ENCODE measurements around the gene SLC26A3.

Gene SLC26A3

GRCh38 chr7:107816011-107816566 lies 13.1 kb upstream of the SLC26A3 start:
- no peak for DNase-seq (ENCODE audit: low read depth in 1 of 2, low spot score in 1 of 2)

DNA sequence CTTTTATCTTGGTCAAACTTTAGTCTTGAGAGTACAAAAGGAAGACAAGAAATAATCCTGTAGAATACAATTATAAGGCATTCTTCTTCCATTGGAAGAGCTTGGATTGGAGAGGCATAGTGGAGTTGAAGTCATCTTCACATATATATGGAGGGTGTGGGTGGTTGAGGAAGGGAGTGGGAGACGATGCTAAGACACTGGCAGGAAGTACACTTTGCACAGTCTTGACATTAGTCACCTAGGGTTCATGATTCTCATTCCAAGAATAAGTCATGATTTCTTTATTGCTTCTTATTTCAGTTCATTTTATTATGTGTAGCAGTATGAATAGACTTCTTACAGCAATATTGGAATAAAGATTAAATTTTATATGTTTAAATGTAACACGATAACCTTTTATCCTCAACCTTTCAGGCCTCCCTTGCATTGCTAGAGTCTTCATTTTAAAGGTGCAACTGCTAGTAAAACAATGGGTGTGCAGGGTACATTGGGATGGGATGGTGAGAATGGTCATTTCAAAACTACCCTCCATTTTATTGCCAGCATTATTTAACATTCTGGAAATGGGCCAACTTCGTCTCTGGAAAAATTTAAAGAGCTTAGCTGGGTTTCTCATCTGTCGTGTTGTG lies 12.3 kb upstream of the SLC26A3 start:
- DNase-seq (ENCODE audit: low read depth in 1 of 2, low spot score in 1 of 2): no peak

DNA sequence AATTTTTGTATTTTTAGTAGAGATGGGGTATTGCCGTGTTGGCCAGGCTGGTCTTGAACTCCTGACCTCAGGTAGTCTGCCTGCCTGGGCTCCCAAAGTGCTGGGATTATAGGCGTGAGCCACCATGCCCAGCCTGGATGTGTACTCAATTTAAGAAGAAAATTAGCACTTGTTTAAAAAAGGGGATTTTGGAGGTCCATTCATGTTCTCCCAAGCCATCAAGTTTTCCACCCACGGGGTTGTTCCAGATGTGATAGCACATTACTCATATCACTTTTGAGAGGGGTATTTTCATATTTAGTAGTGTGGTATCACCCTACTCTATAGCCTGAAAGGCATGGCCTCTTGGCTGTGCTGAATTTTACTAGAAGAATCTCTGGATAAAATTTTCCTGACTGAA lies 10.5 kb upstream of the SLC26A3 start:
- peak in 1 of 2 donors; percentile 21 for DNase-seq (ENCODE audit: low read depth in 1 of 2, low spot score in 1 of 2)

- DNase-seq (ENCODE audit: low read depth in 1 of 2, low spot score in 1 of 2): no peak
Observed at GRCh38 chr7:107811934-107812333, 8.9 kb upstream of the SLC26A3 start.

GRCh38 chr7:107810626-107811025 lies 7.6 kb upstream of the SLC26A3 start:
- DNase-seq (ENCODE audit: low read depth in 1 of 2, low spot score in 1 of 2): no peak

DNA sequence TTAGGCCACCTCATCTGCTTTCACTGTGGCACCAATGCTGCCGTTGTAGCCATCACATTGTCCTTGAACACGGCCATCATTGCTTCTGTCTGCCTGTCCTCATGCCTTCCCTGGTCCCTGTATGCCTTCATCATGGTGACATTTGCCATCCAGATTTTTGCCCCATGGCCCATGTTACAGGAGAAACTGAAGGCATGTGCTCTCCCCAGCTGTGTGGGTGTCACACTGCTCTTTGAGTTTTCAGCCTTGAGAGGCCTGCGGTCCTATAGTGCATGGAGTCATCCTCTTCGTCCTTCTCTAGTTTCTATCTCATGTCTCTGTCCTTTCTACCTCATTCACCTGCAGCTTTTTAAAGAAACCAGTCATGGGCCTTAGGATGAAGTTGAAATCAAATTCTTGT lies 6.2 kb upstream of the SLC26A3 start:
- DNase-seq (ENCODE audit: low read depth in 1 of 2, low spot score in 1 of 2): no peak

DNA sequence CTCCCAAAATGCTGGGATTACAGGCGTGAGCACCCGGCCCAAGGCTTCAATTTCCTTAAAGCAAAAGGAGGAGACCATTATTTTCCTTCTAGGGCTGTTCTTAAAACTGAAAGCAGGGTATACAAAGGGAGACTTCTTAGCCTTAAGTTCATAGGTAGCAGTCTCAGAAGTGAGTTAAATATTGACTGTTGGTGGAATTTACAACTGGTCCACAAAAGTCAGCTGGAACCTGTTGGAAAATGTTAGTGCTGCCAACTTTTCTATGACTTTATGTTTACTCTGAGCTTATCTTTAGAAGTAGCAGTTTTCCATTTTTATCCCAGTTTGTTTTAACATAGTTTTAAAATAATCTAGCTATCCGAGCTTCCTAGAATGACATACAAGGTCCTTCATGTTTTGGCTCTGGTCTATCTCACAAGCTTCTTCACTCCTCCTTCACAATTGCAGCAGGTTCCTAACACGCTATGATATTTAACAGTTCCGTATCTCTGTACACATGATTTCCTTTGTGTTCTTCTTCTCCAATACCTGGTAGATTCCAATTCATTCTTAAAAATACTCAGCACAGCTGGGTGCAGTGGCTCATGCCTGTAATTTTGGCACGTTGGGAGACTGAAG lies 3.3 kb downstream of the SLC26A3 start:
- no peak for DNase-seq (ENCODE audit: low read depth in 1 of 2, low spot score in 1 of 2)

GRCh38 chr7:107792364-107792763 lies 10.7 kb downstream of the SLC26A3 start:
- DNase-seq (ENCODE audit: low read depth in 1 of 2, low spot score in 1 of 2): no peak

DNA sequence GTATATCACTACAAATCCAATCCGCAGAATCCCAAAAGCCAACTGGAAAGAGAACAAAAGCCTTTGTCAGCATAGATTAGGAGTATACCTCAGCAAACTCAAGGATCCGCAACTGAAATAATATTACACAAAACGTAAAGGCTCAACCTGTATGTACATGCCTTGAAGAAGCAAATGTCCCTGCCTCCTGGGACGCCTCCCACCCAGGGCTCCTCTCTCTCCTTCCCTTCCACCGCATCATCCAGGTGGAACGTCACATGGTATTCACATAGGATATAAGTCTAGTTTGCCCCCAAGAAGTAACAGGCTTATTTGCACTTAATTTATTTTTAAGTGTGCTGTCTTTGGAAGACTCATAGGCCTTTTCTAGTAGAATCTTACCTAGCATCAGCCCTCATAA lies 13.4 kb downstream of the SLC26A3 start:
- DNase-seq (ENCODE audit: low read depth in 1 of 2, low spot score in 1 of 2): no peak

- no peak for DNase-seq (ENCODE audit: low read depth in 1 of 2, low spot score in 1 of 2)
Observed at GRCh38 chr7:107788662-107789061, 14.4 kb downstream of the SLC26A3 start.

DNA sequence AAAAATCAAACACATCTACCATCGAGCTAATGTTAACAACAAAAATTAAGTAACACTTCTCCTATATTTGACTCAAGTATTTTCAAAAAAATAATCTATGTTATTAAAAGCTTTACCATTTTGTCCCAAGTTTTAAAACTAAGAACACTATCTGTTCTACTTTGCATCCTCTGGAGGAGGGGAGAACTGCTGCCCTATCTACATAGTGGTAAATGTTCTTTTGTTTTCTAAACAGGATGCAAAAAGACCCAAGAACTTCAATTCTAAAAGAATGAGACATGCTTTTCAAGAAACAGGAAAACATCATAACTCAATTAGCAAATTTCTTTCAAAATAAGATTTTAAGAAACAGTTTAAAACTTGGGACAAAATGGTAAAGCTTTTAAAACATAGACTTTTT lies 14.8 kb downstream of the SLC26A3 start:
- no peak for DNase-seq (ENCODE audit: low read depth in 1 of 2, low spot score in 1 of 2)

- no peak for DNase-seq (ENCODE audit: low read depth in 1 of 2, low spot score in 1 of 2)
Observed at GRCh38 chr7:107785926-107786325, 17.1 kb downstream of the SLC26A3 start.

- no peak for DNase-seq (ENCODE audit: low read depth in 1 of 2, low spot score in 1 of 2)
Observed at GRCh38 chr7:107785170-107785569, 17.9 kb downstream of the SLC26A3 start.

DNA sequence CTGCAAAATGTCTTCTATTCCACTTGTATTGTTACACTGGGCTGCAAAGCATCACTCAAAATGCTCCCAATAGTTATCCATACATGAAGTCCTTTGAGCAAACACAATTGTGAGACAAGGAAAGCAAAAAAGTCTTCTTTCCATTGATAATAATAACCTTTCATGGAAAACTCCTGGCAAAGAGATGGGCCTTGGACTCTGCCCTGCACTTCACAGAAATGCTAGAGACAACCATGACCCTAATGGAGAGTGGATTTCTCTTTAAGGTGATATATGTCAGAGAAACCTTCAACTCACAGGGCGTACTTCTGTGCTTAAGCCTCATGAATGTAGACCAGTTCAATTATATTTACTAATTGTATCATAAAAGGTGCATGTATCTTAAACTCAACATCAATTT lies 19.4 kb downstream of the SLC26A3 start:
- DNase-seq (ENCODE audit: low read depth in 1 of 2, low spot score in 1 of 2): no peak

DNA sequence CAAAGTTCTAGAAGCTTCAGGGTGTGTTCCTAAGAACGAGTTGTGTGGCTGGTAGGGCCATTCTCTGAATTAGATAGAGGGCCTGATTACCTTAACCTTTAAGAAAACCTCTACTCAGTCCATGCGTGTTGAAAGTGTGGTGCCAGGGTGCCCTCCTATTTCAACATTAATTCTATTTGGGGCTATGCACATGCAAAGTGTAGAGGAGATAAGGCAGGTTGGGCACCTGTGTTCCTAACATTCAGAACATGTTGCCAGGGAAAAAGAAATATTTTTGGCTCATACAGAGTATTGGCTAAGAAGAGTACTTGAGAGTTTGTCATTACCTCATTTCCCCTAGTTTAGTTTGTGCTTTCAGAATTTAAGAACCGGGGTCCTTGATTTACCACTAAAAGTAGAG lies 20.6 kb downstream of the SLC26A3 start:
- no peak for DNase-seq (ENCODE audit: low read depth in 1 of 2, low spot score in 1 of 2)

DNA sequence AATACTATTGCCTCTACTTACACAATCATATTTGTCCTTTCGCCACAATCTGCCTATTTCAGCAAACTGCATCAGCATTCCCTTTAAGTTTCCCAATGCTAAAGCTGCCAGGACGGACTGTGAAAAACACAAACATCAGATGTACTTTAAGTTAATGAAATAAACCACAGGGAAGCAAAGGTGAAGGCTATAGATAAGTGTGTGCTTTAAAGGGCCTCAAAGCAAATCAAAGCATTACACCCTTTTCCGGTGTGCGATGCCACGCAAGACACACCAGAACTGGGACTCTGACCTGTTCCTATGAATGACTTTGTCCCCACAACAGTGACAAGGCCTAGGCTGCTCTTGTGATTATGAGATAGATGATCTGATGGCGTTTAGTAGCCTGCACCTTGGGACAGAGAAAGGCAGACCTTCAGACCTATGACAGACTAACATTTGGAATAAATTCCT lies 23.4 kb downstream of the SLC26A3 start:
- DNase-seq (ENCODE audit: low read depth in 1 of 2, low spot score in 1 of 2): no peak

DNA sequence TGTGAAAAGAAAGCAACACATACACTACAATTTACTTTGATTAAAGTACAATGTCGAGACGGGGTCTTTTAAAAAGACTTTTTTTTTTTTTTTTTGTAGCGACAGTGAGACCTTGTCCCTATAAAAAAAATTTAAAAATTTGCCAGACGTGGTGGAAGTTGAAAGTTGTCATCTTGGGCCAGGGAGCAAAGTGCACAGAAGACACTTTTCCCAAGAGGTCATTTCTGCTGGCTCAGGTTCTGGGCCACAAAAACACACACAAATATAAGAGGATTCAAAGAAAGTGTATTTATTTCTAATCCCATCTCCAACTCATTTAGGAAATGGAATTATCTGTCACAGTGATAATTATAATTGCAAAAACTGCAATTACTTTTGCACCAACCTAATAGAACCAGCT lies 24.7 kb downstream of the SLC26A3 start:
- no peak for DNase-seq (ENCODE audit: low read depth in 1 of 2, low spot score in 1 of 2)

GRCh38 chr7:107777702-107778101 lies 25.3 kb downstream of the SLC26A3 start:
- DNase-seq (ENCODE audit: low read depth in 1 of 2, low spot score in 1 of 2): no peak

- DNase-seq (ENCODE audit: low read depth in 1 of 2, low spot score in 1 of 2): no peak
Observed at GRCh38 chr7:107773027-107773426, 30.0 kb downstream of the SLC26A3 start.

DNA sequence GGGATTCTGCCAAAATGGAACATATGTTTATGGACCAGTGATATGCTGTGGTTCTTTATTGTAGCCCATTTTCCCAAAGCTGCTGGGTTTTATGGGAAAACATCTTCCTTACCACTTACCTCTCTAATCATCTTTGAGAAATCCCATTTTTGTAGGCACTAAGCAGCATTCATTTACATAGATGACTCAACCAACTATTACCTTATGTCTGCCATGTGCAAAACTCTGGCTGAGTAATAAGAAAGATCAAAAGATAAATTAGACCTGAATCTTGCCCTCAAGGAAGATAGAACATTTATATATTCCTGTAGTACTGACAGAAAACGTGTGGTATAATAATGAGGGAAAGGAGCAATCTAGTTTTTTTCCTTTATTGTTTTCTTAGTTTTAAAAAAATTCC lies 34.8 kb downstream of the SLC26A3 start:
- no peak for DNase-seq (ENCODE audit: low read depth in 1 of 2, low spot score in 1 of 2)

DNA sequence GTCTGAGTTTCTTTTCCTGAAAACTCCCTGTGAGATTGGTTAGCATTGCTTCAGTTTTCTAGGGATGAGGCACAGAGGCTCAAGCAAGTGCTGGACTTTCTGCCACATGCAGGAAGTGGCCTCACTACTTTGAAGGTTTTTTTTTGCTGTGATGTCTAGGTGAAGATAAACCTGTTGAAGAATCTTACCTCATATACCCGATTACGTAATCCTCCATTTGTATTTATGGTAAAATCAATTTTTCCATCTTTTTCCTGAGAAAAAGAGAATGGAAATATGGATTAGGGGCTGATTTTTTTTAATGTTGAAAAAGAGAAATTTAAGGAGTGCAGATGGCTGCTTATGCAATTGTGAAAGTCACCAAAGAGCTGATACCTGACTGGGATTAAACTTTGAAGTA lies 35.6 kb downstream of the SLC26A3 start:
- DNase-seq (ENCODE audit: low read depth in 1 of 2, low spot score in 1 of 2): no peak

GRCh38 chr7:107758667-107759066 lies 44.4 kb downstream of the SLC26A3 start:
- DNase-seq (ENCODE audit: low read depth in 1 of 2, low spot score in 1 of 2): no peak

GRCh38 chr7:107754642-107755041 lies 48.4 kb downstream of the SLC26A3 start:
- DNase-seq (ENCODE audit: low read depth in 1 of 2, low spot score in 1 of 2): no peak

All from activated CD4-positive, alpha-beta T cell treated with anti-CD3 and anti-CD28 coated beads, Interleukin-2, amount 50 U/mL, for 24 hours (primary cell).